B cell (primary cell): ENCODE data around the gene JPT1. TPM values are rescaled to one million over a fixed set of nuclear protein-coding genes. Genes with fewer than 3 reads are reported as not detected.

Source experiments
- ATAC-seq: fragments of 200-7000 bp; cut with Tn5 transposase; one replicate; pipeline ENCODE4 v1.10.0; 2021; ENCODE audit warnings: low read depth, mild to moderate bottlenecking, moderate number of reproducible peaks, moderate library complexity
- CTCF ChIA-PET: fragments of 350-600 bp; sonication (Branson Sonifier 250); formaldehyde crosslinking; loops from one replicate; lab custom pipeline; 2021; ENCODE audit warnings: antibody characterized with exemption, inconsistent platforms; lab: Charles Lee
- POLR2A ChIA-PET: fragments of 350-600 bp; sonication (Branson Sonifier 250); formaldehyde crosslinking; loops from one replicate; lab custom pipeline; 2021; ENCODE audit warnings: antibody characterized with exemption; lab: Charles Lee
- DNase-seq: peaks from one replicate; pipeline ENCODE4 v3.0.0; 2013
- H2AFZ ChIP-seq: 2 replicates; pipeline ENCODE4 v1.6.1; 2012; ENCODE audit warnings: mild to moderate bottlenecking, low read depth, low read length; ENCODE audit not compliant: insufficient read depth, poor library complexity, severe bottlenecking
- H3K27ac ChIP-seq, 2 donors: 1 replicate in 1 of 2; 2 replicates in 1 of 2; pipeline ENCODE4 v1.5.1; 2012 to 2013; ENCODE audit warnings: low read length in 2 of 2, mild to moderate bottlenecking in 2 of 2, moderate library complexity in 1 of 2
- H3K27me3 ChIP-seq, 4 experiments: fragments of 200-600 bp in 1 of 4; sonication (generic) in 1 of 4; replicated peaks in 1 of 4; 1 replicate in 2 of 4; 2 replicates in 2 of 4; pipeline versions ENCODE4 v1.6.1 to v1.7.0; 2013 to 2016; ENCODE audit warnings: low read length in 3 of 4, mild to moderate bottlenecking in 2 of 4, mixed read lengths in 1 of 4, moderate library complexity in 1 of 4; ENCODE audit not compliant: insufficient read depth in 4 of 4, control insufficient read depth in 3 of 4; ENCODE audit errors: control extremely low read depth in 1 of 4
- H3K36me3 ChIP-seq, 2 experiments: replicated peaks in 1 of 2; 1 replicate in 1 of 2; 2 replicates in 1 of 2; pipeline versions ENCODE4 v1.6.1 to v1.7.1; 2013; ENCODE audit warnings: low read length in 1 of 2; ENCODE audit not compliant: insufficient read depth in 2 of 2, control insufficient read depth in 1 of 2; ENCODE audit errors: control extremely low read depth in 1 of 2, extremely low read depth in 1 of 2
- H3K4me1 ChIP-seq, 2 donors: fragments of 200-600 bp in 1 of 2; sonication (generic) in 1 of 2; 1 replicate in 1 of 2; 2 replicates in 1 of 2; pipeline versions ENCODE4 v1.5.1 to v1.6.1; 2013 to 2017; ENCODE audit warnings: low read length in 2 of 2; ENCODE audit not compliant: control insufficient read depth in 2 of 2, insufficient read depth in 2 of 2
- H3K4me2 ChIP-seq: replicated peaks from 2 replicates; pipeline ENCODE3; 2012; ENCODE audit warnings: mild to moderate bottlenecking, low read depth, low read length; ENCODE audit not compliant: poor library complexity, severe bottlenecking
- H3K4me3 ChIP-seq, 5 experiments: fragments of 200-600 bp in 1 of 5; sonication (generic) in 1 of 5; 1 replicate in 3 of 5; 2 replicates in 2 of 5; pipeline versions ENCODE4 v1.5.1 to v1.7.0; 2011 to 2016; ENCODE audit warnings: low read length in 4 of 5, mild to moderate bottlenecking in 4 of 5, low read depth in 2 of 5, control low read depth in 1 of 5, moderate library complexity in 1 of 5; ENCODE audit not compliant: insufficient read depth in 1 of 5; ENCODE audit errors: control extremely low read depth in 1 of 5, extremely low read depth in 1 of 5
- H3K79me2 ChIP-seq: fragments of 200-600 bp; sonication (generic); one replicate; pipeline ENCODE4 v1.6.0; 2016; ENCODE audit warnings: low read length; ENCODE audit not compliant: control insufficient read depth, insufficient read depth
- H3K9ac ChIP-seq: fragments of 200-600 bp; sonication (generic); 2 replicates; pipeline ENCODE4 v1.6.1; 2017; ENCODE audit warnings: mild to moderate bottlenecking, low read length, moderate library complexity
- H3K9me3 ChIP-seq, 3 donors: one replicate each; pipeline versions ENCODE4 v1.6.1 to v1.7.1; 2013; ENCODE audit warnings: low read length in 2 of 3; ENCODE audit not compliant: control insufficient read depth in 2 of 3, insufficient read depth in 1 of 3; ENCODE audit errors: control extremely low read depth in 1 of 3
- H4K20me1 ChIP-seq: 2 replicates; pipeline ENCODE4 v1.6.0; 2012; ENCODE audit warnings: mild to moderate bottlenecking, low read length; ENCODE audit not compliant: insufficient read depth, control insufficient read depth, poor library complexity, severe bottlenecking
- H3K27ac Mint-ChIP-seq: one replicate; pipeline ENCODE4 v1.8.0; 2021; ENCODE audit warnings: mixed read lengths
- H3K27me3 Mint-ChIP-seq: one replicate; pipeline ENCODE4 v1.8.0; 2021; ENCODE audit warnings: mixed read lengths
- H3K4me1 Mint-ChIP-seq: one replicate; pipeline ENCODE4 v1.8.0; 2021; ENCODE audit warnings: mixed read lengths
- H3K4me3 Mint-ChIP-seq: one replicate; pipeline ENCODE4 v1.8.0; 2021; ENCODE audit warnings: mixed read lengths
- H3K9me3 Mint-ChIP-seq: one replicate; pipeline ENCODE4 v1.8.0; 2022; ENCODE audit warnings: mixed read lengths; ENCODE audit not compliant: insufficient read depth
- CTCF ChIP-seq: fragments of 200-600 bp; IDR thresholded peaks from one replicate; pipeline ENCODE4 v1.8.0; 2022; ENCODE audit warnings: antibody characterized with exemption, mild to moderate bottlenecking
- EZH2 ChIP-seq: IDR thresholded peaks from 2 replicates; pipeline ENCODE4 v1.6.1; 2012; ENCODE audit warnings: borderline replicate concordance, low read depth, mild to moderate bottlenecking, moderate library complexity, low read length; ENCODE audit not compliant: insufficient read depth, poor library complexity, severe bottlenecking
- WGBS: methylation state at CpG from one replicate; pipeline ENCODE4 v1.1.5; 2013; ENCODE audit warnings: missing lambda C conversion rate; ENCODE audit not compliant: insufficient coverage; 5-methylcytosine and 5-hydroxymethylcytosine counted together
- intact Hi-C: fragments of 100-400 bp; cut with micrococcal nuclease; formaldehyde crosslinking; loops from one replicate; pipeline ENCODE4 v1.10.0; 2022
- polyA plus RNA-seq: library from polyadenylated mRNA; depleted of rRNA; stranded (reverse); fragments of >200 nt; gene quantifications from 2 replicates; pipeline ENCODE4 v1.2.3, GENCODE V29; 2012
- total RNA-seq, 2 donors: library from RNA; stranded (reverse); fragments of 120-200 nt in 1 of 2; gene quantifications; 1 replicate in 1 of 2; 2 replicates in 1 of 2; pipeline versions ENCODE4 v1.2.3 to v1.2.4, GENCODE V29; 2013 to 2022

The JPT1 gene
- total and polyA plus RNA-seq, 2 donors (not counting 1 experiment from before 2014, with no cell fraction given) = 34.8 to 37.6 TPM

GRCh38 chr17:75182319-75182568, 27.9 kb upstream of the JPT1 start:
- DNase-seq (no peak), ATAC-seq (no peak)
- TF ChIP-seq EZH2 = no peak
- TF ChIP-seq CTCF = peak; percentile 41
- Histone ChIP-seq H3K36me3 (peaks cover 2 to 24% of the 10 kb centered on the region in 2 experiments), H3K27ac (peak overlapping the region; percentile 94 to 96), H3K4me2 (peak overlapping the region; percentile 95), H3K4me1 (peaks cover 15 to 21% of the 10 kb centered on the region in 2 donors), H3K27me3 (no peaks in the 10 kb centered on the region), H3K79me2 (peaks cover 48% of the 10 kb centered on the region), H2AFZ (peak overlapping the region; percentile 96), H3K4me3 (peak overlapping the region; percentile 51 to 93 (median 87)), H3K9ac (peak overlapping the region; percentile 95), H3K9me3 (no peaks in the 10 kb centered on the region), H4K20me1 (peaks cover 13% of the 10 kb centered on the region)
- H3K4me1 Mint-ChIP-seq = peaks cover 26% of the 10 kb centered on the region
- peak overlapping the region; percentile 90 for H3K4me3 Mint-ChIP-seq
- POLR2A ChIA-PET = interaction anchor here (1.0 to 1.3 kb wide), 2 partner anchors 22 to 50 kb away, joined by 3 to 7 read pairs; partner anchors contain the start of gene NT5C
- H3K27ac Mint-ChIP-seq = peak overlapping the region; percentile 79
- H3K27me3 Mint-ChIP-seq = no peaks in the 10 kb centered on the region
- CTCF ChIA-PET = interaction anchor here (0.9 to 3.4 kb wide), 3 partner anchors 20 to 50 kb away, joined by 3 to 19 read pairs (median 6); partner anchors contain the start of gene NT5C
- under 1% methylated on average over 33 of the region's 33 CpGs for WGBS
- intact Hi-C loops = loop anchor here (1.0 to 5.0 kb wide), 4 partner anchors 51 to 1085 kb away; partner anchors contain the start of genes ATP5PD, KCTD2, NT5C and TMEM94
- no peaks in the 10 kb centered on the region for H3K9me3 Mint-ChIP-seq

GRCh38 chr17:75181608-75182318, 27.5 kb upstream of the JPT1 start:
- Mint-ChIP-seq H3K9me3 (no peaks in the 10 kb centered on the region), H3K4me3 (peak overlapping the region; percentile 90), H3K27me3 (no peaks in the 10 kb centered on the region), H3K4me1 (peaks cover 26% of the 10 kb centered on the region), H3K27ac (peak overlapping the region; percentile 79)
- DNase-seq (peak; percentile 69), ATAC-seq (peak; percentile 3)
- Histone ChIP-seq H3K36me3 (peaks cover 2 to 25% of the 10 kb centered on the region in 2 experiments), H2AFZ (peak overlapping the region; percentile 96), H3K4me3 (peak overlapping the region; percentile 51 to 93 (median 87)), H3K27me3 (no peaks in the 10 kb centered on the region), H3K4me2 (peak overlapping the region; percentile 95), H3K9ac (peak overlapping the region; percentile 95), H4K20me1 (peaks cover 14% of the 10 kb centered on the region), H3K4me1 (peaks cover 15 to 21% of the 10 kb centered on the region in 2 donors), H3K79me2 (peaks cover 53% of the 10 kb centered on the region), H3K9me3 (no peaks in the 10 kb centered on the region), H3K27ac (peak overlapping the region; percentile 94 to 96)
- ChIA-PET CTCF (interaction anchor here (0.5 to 16.4 kb wide), 6 partner anchors 11 to 67 kb away, joined by 3 to 373 read pairs (median 6); partner anchors contain the start of gene ARMC7), POLR2A (no interaction called here)
- TF ChIP-seq EZH2 (no peak), CTCF (no peak)
- WGBS = 0% methylated on average over 32 of the region's 34 CpGs
- intact Hi-C loops = loop anchor here (1.0 to 5.0 kb wide), 4 partner anchors 50 to 1086 kb away; partner anchors contain the start of genes ATP5PD, KCTD2, NT5C and TMEM94
